CMK (cell line): ENCODE results near the gene KRTAP10-11.
"Not testable (repeated sequence)": the region's sequence is repeated elsewhere in the genome, so short reads cannot be mapped to it uniquely, and the experiment has no call there.

Experiments used
- DNase-seq: peaks from one replicate; pipeline ENCODE4 v3.0.0-alpha.2; 2010; ENCODE audit warnings: low read depth

KRTAP10-11 gene

GRCh38 chr21:44638506-44639330 is 7.5 kb upstream of the KRTAP10-11 start:
- DNase-seq, result not testable (repeated sequence)

- DNase-seq, result no peak
Observed at GRCh38 chr21:44639331-44639655, 6.9 kb upstream of the KRTAP10-11 start.

- no peak for DNase-seq
Observed at GRCh38 chr21:44640761-44641160, 5.5 kb upstream of the KRTAP10-11 start.

GRCh38 chr21:44643741-44644310 is 2.4 kb upstream of the KRTAP10-11 start:
- DNase-seq, result no peak

GRCh38 chr21:44644878-44645277 is 1.3 kb upstream of the KRTAP10-11 start:
- DNase-seq, result no peak

GRCh38 chr21:44647222-44647552 is 973 bp downstream of the KRTAP10-11 start:
- no peak for DNase-seq

- no peak for DNase-seq
Observed at GRCh38 chr21:44648557-44649311, 2.5 kb downstream of the KRTAP10-11 start.

GRCh38 chr21:44649521-44650100 is 3.4 kb downstream of the KRTAP10-11 start:
- DNase-seq, result no peak

- DNase-seq, result no peak
Observed at GRCh38 chr21:44650265-44650972, 4.2 kb downstream of the KRTAP10-11 start.

GRCh38 chr21:44650973-44651675 is 4.9 kb downstream of the KRTAP10-11 start:
- no peak for DNase-seq

- no peak for DNase-seq
Observed at GRCh38 chr21:44653123-44653522, 6.9 kb downstream of the KRTAP10-11 start.

GRCh38 chr21:44653656-44654575 is 7.7 kb downstream of the KRTAP10-11 start:
- DNase-seq, result no peak

GRCh38 chr21:44654576-44655175 is 8.5 kb downstream of the KRTAP10-11 start, which contains the start of gene KRTAP12-4:
Gene KRTAP12-4 (minus strand): TSS chr21:44654659. CDS start chr21:44654614, 45 bp downstream.
- no peak for DNase-seq

- DNase-seq, result no peak
Observed at GRCh38 chr21:44656868-44657267, 10.7 kb downstream of the KRTAP10-11 start.

- DNase-seq, result no peak
Observed at GRCh38 chr21:44657635-44658540, 11.7 kb downstream of the KRTAP10-11 start, which contains the start of gene KRTAP12-3. Gene KRTAP12-3 (plus strand): TSS chr21:44657932. CDS start chr21:44657980, 48 bp downstream.

GRCh38 chr21:44658541-44658910 is 12.3 kb downstream of the KRTAP10-11 start:
- DNase-seq, result no peak

- DNase-seq, result no peak
Observed at GRCh38 chr21:44658913-44659595, 12.8 kb downstream of the KRTAP10-11 start.

GRCh38 chr21:44661567-44661966 is 15.4 kb downstream of the KRTAP10-11 start:
- DNase-seq, result not testable (repeated sequence)
